Stomach (tissue), 9 donors: ENCODE measurements around the gene ZFAND2B. TPM values are rescaled to one million over a fixed set of nuclear protein-coding genes. Genes with fewer than 3 reads are reported as not detected.
A peak's percentile ranks its signal among the peaks of the same experiment; 100 is the strongest.

Experiments used
- DNase-seq, 2 donors: peaks; one replicate each; pipeline versions ENCODE4 v3.0.0 to v3.0.0-alpha.2; 2013 to 2019
- H3K27ac ChIP-seq, 5 donors: fragments of 200-600 bp in 4 of 5; sonication (generic) in 4 of 5; one replicate each; pipeline ENCODE4 v1.5.1; 2013 to 2019; ENCODE audit warnings: mild to moderate bottlenecking in 1 of 5, moderate library complexity in 1 of 5
- H3K27me3 ChIP-seq, 3 donors: fragments of 200-600 bp; sonication (generic); one replicate each; pipeline ENCODE4 v1.5.1; 2017 to 2019; ENCODE audit warnings: mixed run types in 1 of 3
- H3K36me3 ChIP-seq, 4 donors: fragments of 200-600 bp; sonication (generic); 1 replicate in 3 of 4; 2 replicates in 1 of 4; pipeline ENCODE4 v1.5.1; 2016 to 2019
- H3K4me1 ChIP-seq, 4 donors: fragments of 200-600 bp; sonication (generic); one replicate each; pipeline ENCODE4 v1.5.1; 2016 to 2019
- H3K4me3 ChIP-seq, 4 donors: fragments of 200-600 bp; sonication (generic) in 3 of 4; one replicate each; pipeline ENCODE4 v1.5.1; 2016 to 2019; ENCODE audit warnings: mild to moderate bottlenecking in 1 of 4
- H3K9me3 ChIP-seq, 4 donors: fragments of 200-600 bp; sonication (generic); one replicate each; pipeline ENCODE4 v1.5.1; 2016 to 2019
- CTCF ChIP-seq, 7 experiments: fragments of 450-650 bp in 4 of 7; fragments of 200-600 bp in 3 of 7; sonication (generic) in 3 of 7; IDR thresholded peaks; one replicate each; pipeline ENCODE4 v1.5.1; 2016 to 2019; ENCODE audit warnings: antibody characterized with exemption in 7 of 7, control low read depth in 2 of 7, mild to moderate bottlenecking in 1 of 7
- EP300 ChIP-seq: sonication (generic); formaldehyde crosslinking; IDR thresholded peaks from one replicate; pipeline ENCODE4 v1.6.1; 2017; ENCODE audit warnings: antibody characterized with exemption
- POLR2A ChIP-seq, 4 donors: fragments of 450-650 bp; IDR thresholded peaks; one replicate each; pipeline ENCODE4 v1.6.1; 2016; ENCODE audit warnings: antibody characterized with exemption in 4 of 4, control low read depth in 2 of 4, mild to moderate bottlenecking in 1 of 4, moderate library complexity in 1 of 4
- POLR2AphosphoS5 ChIP-seq, 3 donors: sonication (generic); formaldehyde crosslinking; IDR thresholded peaks; one replicate each; pipeline ENCODE4 v1.6.1; 2016; ENCODE audit warnings: antibody characterized with exemption in 3 of 3
- WGBS, 5 donors: extraction: QIAGEN DNeasy Blood & Tissue Kit in 3 of 5; methylation state at CpG; one replicate each; pipeline versions ENCODE4 v1.1.5 to v1.1.7; 2013 to 2018; 5-methylcytosine and 5-hydroxymethylcytosine counted together
- intact Hi-C: fragments of 100-400 bp; cut with DNase I; formaldehyde crosslinking; loops from one replicate; pipeline ENCODE4 v1.15.1; 2023; ENCODE audit warnings: low total_unique reads
- polyA plus RNA-seq, 3 donors: library from polyadenylated mRNA; stranded (reverse); fragments of 200-250 nt; gene quantifications; one replicate each; pipeline ENCODE4 v1.2.3, GENCODE V29; 2013
- total RNA-seq, 5 donors: library from RNA; depleted of rRNA; stranded (reverse); fragments of >200 nt; gene quantifications; one replicate each; pipeline versions ENCODE4 v1.1.0 to v1.2.3, GENCODE V29; 2014 to 2016
- donor health status: healthy with polysubstance abuse.
- donor health status: Bipolar disorder and iron deficiency.
- donor health status: healthy.

The ZFAND2B gene
- total and polyA plus RNA-seq, 8 donors, result 21.3 to 81.3 (median 44.7) TPM

DNA sequence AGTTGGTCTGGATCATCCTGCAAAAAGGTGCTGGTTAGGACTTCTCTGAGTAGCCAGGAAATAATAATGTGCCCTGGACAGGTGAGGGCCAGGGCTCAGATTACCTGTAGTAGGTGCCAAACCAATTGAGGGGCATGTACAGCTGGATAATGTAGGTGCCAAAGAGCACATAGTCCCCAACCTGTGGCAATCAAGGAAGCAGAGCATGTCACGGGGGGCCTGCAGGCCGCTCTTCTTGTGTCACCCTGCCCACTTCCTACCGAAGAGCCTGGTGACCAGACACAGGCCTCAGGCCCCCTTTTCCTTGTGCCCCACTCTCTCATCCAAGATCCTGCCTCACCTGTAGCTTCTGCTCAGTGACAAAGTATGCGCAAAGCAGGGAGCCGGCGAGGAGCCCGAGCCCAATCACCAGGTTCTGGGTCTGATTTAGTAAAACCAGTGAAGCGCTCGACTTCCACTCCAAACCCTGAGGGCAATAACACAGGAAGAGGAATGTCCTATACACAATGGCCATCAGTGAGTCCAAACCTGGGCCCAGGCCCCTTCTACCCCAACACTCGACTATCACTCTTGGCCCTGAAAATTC lies 7.0 kb downstream of the ZFAND2B start:
- intact Hi-C loops, result no loop called here

GRCh38 chr2:219214141-219214540 lies 7.6 kb downstream of the ZFAND2B start:
- H3K9me3 ChIP-seq, result no peaks in the 10 kb centered on the region
- no peak for DNase-seq
- no peak overlapping the region for H3K27ac ChIP-seq
- 95 to 98% (median 96%) methylated on average over 15 of the region's 15 CpGs for WGBS, 5 donors
- H3K36me3 ChIP-seq, result peaks cover 58 to 70% (median 65%) of the 10 kb centered on the region in 4 donors
- no peaks in the 10 kb centered on the region for H3K27me3 ChIP-seq
- intact Hi-C loops, result no loop called here
- TF ChIP-seq POLR2AphosphoS5 (IDR thresholded peaks at IDR 0.05), result no peak
- TF ChIP-seq CTCF (IDR thresholded peaks at IDR 0.05), result no peak
- no peak for TF ChIP-seq POLR2A (IDR thresholded peaks at IDR 0.05)
- no peak for TF ChIP-seq EP300
- H3K4me3 ChIP-seq, result no peak overlapping the region
- H3K4me1 ChIP-seq, result peaks cover 19 to 41% (median 29%) of the 10 kb centered on the region in 4 donors

More for the DNA sequence above, 7.0 kb downstream of the ZFAND2B start:
- TF ChIP-seq POLR2A (IDR thresholded peaks at IDR 0.05) (no peak), CTCF (IDR thresholded peaks at IDR 0.05) (no peak), POLR2AphosphoS5 (IDR thresholded peaks at IDR 0.05) (no peak), EP300 (no peak)
- Histone ChIP-seq H3K36me3 (peaks cover 63 to 75% (median 70%) of the 10 kb centered on the region in 4 donors), H3K4me3 (no peak overlapping the region), H3K9me3 (no peaks in the 10 kb centered on the region), H3K4me1 (peaks cover 16 to 41% (median 26%) of the 10 kb centered on the region in 4 donors), H3K27me3 (no peaks in the 10 kb centered on the region), H3K27ac (no peak overlapping the region)
- no peak for DNase-seq
- 90 to 96% (median 94%) methylated on average over 10 of the region's 10 CpGs for WGBS, 5 donors

DNA sequence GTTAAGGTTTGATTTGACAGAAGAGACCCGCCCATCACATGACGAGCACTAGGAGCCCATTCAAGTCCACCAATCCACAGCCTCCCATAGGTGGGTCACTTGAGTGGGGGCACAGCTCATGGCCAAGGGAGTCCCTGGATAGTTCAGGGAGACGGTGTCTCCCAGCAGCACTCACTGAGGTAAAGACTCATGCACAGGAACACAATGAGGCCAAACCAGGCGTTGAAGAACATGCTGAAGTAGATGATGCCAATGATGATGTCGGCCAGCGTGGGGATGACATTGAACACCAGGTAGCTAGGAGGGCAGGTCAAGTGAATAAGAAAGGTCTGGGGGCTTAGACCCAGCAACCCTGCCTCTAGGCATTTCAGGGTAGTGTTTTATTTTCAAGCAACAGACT lies 8.2 kb downstream of the ZFAND2B start:
- Histone ChIP-seq H3K4me3 (no peak overlapping the region), H3K27ac (no peak overlapping the region), H3K36me3 (peaks cover 53 to 66% (median 61%) of the 10 kb centered on the region in 4 donors), H3K4me1 (peaks cover 25 to 47% (median 34%) of the 10 kb centered on the region in 4 donors), H3K27me3 (no peaks in the 10 kb centered on the region), H3K9me3 (no peaks in the 10 kb centered on the region)
- intact Hi-C loops, result loop anchor here (5.0 kb wide), 1 partner anchor 42 kb away; the partner anchor contains the start of gene SLC23A3
- TF ChIP-seq CTCF (IDR thresholded peaks at IDR 0.05) (no peak), POLR2AphosphoS5 (IDR thresholded peaks at IDR 0.05) (no peak), EP300 (no peak), POLR2A (IDR thresholded peaks at IDR 0.05) (no peak)
- no peak for DNase-seq
- WGBS, 5 donors, result 87 to 94% (median 93%) methylated on average over 6 of the region's 6 CpGs

DNA sequence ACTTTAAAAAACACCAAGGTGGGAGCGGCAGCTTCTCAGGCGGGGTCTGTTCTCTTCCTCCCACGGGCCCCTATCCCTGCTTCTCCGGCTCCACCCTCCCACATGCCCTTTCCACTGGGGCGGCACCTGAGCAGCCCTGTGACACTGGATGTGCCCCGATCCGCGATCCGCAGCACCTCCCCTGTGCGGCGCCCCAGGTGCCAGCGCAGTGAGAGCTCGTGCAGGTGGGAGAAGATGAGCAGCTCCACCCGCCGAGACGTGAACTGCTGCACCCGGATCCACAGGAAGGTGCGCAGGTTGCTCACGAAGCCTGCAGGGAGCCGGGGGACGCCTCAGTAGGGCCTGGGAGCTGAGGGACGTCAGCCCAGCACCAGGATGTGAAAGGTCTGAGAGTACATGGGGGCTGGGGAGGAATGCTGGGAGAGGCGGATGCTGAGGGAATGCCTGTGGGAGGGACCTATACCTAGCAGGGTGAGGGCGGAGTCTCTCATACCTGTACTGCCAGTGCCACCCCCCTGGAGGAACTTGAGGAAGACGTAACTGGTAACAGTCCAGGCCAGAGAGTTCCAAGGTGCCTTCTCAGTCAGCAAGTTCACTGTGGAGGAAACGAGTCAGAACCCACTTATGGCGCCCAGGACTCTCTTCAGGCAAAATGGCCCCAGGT lies 9.4 kb downstream of the ZFAND2B start:
- intact Hi-C loops, result loop anchor here (5.0 kb wide), 1 partner anchor 44 kb away; the partner anchor contains the start of gene SLC23A3
- Histone ChIP-seq H3K9me3 (no peaks in the 10 kb centered on the region), H3K36me3 (peaks cover 52 to 66% (median 61%) of the 10 kb centered on the region in 4 donors), H3K27ac (peak overlapping the region in 3 of 5 donors; percentile 89 to 95 (median 94)), H3K4me3 (no peak overlapping the region), H3K4me1 (peaks cover 25 to 51% (median 40%) of the 10 kb centered on the region in 4 donors), H3K27me3 (no peaks in the 10 kb centered on the region)
- DNase-seq, result no peak
- no peak for TF ChIP-seq POLR2AphosphoS5 (IDR thresholded peaks at IDR 0.05)
- no peak for TF ChIP-seq EP300
- TF ChIP-seq CTCF (IDR thresholded peaks at IDR 0.05), result no peak
- TF ChIP-seq POLR2A (IDR thresholded peaks at IDR 0.05), result no peak
- WGBS, 5 donors, result 86 to 93% (median 91%) methylated on average over 23 to 27 of the region's 27 CpGs
